ENCODE results near the gene TARDBP.
A peak's percentile ranks its signal among the peaks of the same experiment; 100 is the strongest.
"Not testable (repeated sequence)": the region's sequence is repeated elsewhere in the genome, so short reads cannot be mapped to it uniquely, and the experiment has no call there.

TARDBP gene

GRCh38 chr1:10992864-10993263 is 19.6 kb upstream of the TARDBP start:
- DNase-seq (ENCODE audit: low read depth), result no peak

GRCh38 chr1:10996100-10996499 is 16.4 kb upstream of the TARDBP start:
- no peak for DNase-seq (ENCODE audit: low read depth)

- no peak for DNase-seq (ENCODE audit: low read depth)
These were observed 11.9 kb upstream of the TARDBP start for GRCh38 chr1:11000526-11000925.

GRCh38 chr1:11013160-11013531 is 692 bp downstream of the TARDBP start:
- DNase-seq (ENCODE audit: low read depth), result no peak

GRCh38 chr1:11019358-11019757 is 6.9 kb downstream of the TARDBP start:
- DNase-seq (ENCODE audit: low read depth), result not testable (repeated sequence)

GRCh38 chr1:11019971-11020370 is 7.5 kb downstream of the TARDBP start:
- no peak for DNase-seq (ENCODE audit: low read depth)

GRCh38 chr1:11023201-11023600 is 10.7 kb downstream of the TARDBP start:
- no peak for DNase-seq (ENCODE audit: low read depth)

GRCh38 chr1:11024154-11024873 is 11.9 kb downstream of the TARDBP start:
- no peak for DNase-seq (ENCODE audit: low read depth)

GRCh38 chr1:11024874-11025203 is 12.4 kb downstream of the TARDBP start:
- no peak for DNase-seq (ENCODE audit: low read depth)

- DNase-seq (ENCODE audit: low read depth), result no peak
These were observed 13.2 kb downstream of the TARDBP start for GRCh38 chr1:11025618-11026017.

GRCh38 chr1:11026052-11026451 is 13.6 kb downstream of the TARDBP start:
- DNase-seq (ENCODE audit: low read depth), result no peak

GRCh38 chr1:11026903-11027302 is 14.4 kb downstream of the TARDBP start:
- DNase-seq (ENCODE audit: low read depth), result no peak

GRCh38 chr1:11027316-11027715 is 14.9 kb downstream of the TARDBP start:
- DNase-seq (ENCODE audit: low read depth), result no peak

- DNase-seq (ENCODE audit: low read depth), result no peak
These were observed 15.6 kb downstream of the TARDBP start for GRCh38 chr1:11028018-11028417.

GRCh38 chr1:11030865-11031264 is 18.4 kb downstream of the TARDBP start:
- no peak for DNase-seq (ENCODE audit: low read depth)

- no peak for DNase-seq (ENCODE audit: low read depth)
These were observed 19.3 kb downstream of the TARDBP start for GRCh38 chr1:11031624-11032262.

GRCh38 chr1:11037019-11037739 is 24.7 kb downstream of the TARDBP start:
- not testable (repeated sequence) for DNase-seq (ENCODE audit: low read depth)

GRCh38 chr1:11037740-11038182 is 25.3 kb downstream of the TARDBP start:
- DNase-seq (ENCODE audit: low read depth), result peak; percentile 82

- no peak for DNase-seq (ENCODE audit: low read depth)
These were observed 27.1 kb downstream of the TARDBP start for GRCh38 chr1:11039351-11040104.

GRCh38 chr1:11040105-11040429 is 27.6 kb downstream of the TARDBP start:
- not testable (repeated sequence) for DNase-seq (ENCODE audit: low read depth)

GRCh38 chr1:11041048-11041447 is 28.6 kb downstream of the TARDBP start:
- DNase-seq (ENCODE audit: low read depth), result no peak

GRCh38 chr1:11042065-11042464 is 29.6 kb downstream of the TARDBP start:
- DNase-seq (ENCODE audit: low read depth), result no peak

Data from activated T-cell treated with anti-CD3 and anti-CD28 coated beads for 24 hours (primary cell).